HG02970 (cell line): ENCODE data around the gene PCSK9.
"Not testable (repeated sequence)": the region's sequence is repeated elsewhere in the genome, so short reads cannot be mapped to it uniquely, and the experiment has no call there.

Source experiments
- ATAC-seq: cut with Tn5 transposase; IDR thresholded peaks from one replicate; pipeline ENCODE4 v1.9.1; 2021; ENCODE audit warnings: mild to moderate bottlenecking, moderate library complexity, moderate number of reproducible peaks; ENCODE audit not compliant: unreplicated experiment, low FRiP score

Gene PCSK9

DNA sequence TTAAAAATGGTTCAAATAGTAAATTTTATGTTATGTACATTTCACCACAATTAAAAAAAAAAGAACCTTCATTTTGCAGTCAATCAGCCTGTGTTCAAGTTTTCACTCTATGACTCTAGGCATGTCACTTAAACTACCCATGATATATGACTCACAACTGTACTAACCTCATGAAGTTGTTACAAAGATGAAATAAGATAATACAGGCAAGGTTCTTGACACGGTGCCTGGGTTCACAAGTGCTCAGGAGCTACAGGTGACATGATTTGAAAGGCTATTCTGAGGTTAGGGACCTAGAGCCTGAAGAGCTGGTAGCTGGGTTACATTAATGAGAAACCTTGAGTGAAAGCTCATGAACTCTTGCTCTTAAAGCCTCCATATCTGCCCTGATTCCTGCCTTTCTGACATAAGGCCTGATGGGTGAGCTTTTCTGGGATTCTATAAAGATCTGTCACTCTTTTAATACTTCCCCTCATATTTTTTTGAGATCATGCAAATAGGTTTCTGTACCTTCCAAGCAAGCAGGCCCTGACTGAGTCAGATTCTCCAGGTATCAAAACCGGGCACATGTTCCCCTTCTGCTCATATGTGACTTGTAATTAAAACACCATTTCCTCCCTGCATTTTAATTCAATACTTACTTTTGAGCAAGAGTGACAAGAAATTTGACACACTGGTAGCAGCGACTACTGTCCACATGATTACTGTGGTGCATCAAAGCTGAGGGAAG is 34.0 kb downstream of the PCSK9 start:
- ATAC-seq: no peak

DNA sequence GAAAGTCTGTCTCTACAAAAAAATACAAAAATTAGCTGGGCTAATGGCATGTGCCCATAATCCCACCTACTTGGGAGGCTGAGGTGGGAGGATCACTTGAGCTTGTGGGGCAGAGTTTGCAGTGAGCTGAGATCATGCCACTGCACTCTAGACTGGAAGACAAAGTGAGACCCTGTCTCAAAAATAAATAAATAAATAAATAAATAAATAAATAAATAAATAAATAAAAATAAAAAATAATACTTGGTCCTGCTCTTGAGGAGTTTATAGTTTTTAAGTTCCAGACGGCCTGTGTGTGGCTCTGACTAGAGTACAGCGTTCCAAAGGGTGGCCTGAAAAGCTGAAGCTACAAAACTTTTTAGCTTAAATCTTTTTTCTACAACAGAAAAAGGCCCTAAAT is 35.1 kb downstream of the PCSK9 start:
- ATAC-seq: no peak

DNA sequence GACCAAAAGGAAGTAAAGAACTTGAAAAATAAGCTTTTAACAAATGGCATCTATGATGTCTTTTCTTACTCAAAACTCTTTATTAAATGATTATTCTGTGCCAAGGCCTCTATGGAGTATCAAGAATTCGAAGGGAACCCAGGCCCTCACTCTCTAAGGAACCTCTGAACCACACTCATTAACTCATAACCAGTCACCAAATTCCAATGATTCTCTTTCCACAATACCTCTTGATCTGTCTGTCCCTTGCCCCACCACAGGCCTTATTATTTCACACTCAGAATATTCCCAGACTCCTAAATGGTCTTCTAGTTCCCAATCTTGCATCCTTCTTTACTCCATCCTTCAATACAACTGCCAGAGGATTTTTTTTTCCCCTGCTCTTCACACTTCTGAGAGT is 37.0 kb downstream of the PCSK9 start:
- ATAC-seq: no peak

DNA sequence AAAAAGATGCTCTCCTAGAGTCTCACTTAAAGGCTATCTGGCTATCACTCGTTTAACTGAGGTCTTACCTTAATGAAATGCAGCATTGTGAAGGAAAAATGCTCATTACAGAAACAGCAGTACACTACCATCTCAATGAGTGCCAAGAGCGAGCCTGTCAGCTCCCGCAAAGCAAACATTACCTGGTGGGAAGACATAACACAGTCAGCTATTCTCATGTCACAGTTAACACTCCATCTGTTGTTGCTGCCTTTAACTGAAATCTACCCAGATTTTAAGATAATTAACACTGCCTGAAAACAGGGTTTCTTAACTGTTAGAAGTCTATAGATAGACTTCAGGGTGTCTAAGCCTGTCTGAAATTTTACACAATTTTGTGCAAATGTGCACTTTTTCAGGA is 39.1 kb downstream of the PCSK9 start:
- ATAC-seq: no peak

DNA sequence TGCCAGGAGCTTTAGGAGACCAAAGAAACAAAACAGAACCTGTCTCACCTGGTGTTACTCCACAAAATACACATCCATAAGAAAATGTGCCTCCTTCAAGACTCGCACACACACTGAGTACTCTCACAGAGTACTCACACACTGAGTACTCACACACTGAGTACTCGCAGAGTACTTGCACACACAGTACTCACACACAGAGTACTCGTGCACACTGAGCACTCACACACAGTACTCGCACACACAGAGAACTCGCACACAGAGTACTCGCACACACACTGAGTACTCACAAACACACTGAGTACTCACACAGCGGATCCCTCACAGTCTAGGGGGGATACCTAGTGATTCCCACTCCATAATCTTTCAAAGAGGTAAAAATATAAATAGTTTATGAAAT is 40.3 kb downstream of the PCSK9 start:
- no peak for ATAC-seq

DNA sequence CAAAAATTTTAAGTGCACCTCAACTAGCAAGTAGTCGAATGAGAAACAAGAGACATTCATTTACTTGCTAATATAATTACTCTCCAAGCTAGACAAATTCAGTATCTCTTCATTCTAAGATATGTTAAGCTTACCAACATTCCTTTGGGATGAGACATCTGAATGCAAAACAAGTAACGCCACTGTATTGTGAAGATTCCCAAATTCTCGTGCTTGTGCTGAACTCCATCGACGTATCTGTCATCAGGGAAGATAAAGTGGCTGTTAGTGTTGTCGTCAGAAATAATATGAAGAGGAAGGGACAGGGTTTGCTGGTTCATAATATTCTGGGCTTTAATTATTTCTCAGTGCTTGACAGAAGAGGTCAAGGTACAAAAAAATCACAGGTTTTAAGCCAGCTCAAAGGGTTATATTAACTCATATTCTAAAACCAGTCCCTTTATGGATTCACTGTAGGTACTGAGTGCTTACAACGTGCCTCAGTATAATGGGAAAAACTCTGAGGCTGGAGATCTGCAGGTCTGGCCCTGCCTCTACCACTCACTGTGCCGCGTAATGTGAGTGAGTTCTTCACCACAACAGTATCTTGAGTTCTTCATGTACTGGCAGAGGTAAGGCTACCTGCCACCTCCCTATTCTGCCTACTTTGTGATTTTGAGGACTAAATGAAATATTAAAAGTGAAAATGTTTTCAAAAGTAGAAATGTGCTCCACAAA is 42.0 kb downstream of the PCSK9 start:
- ATAC-seq: no peak

DNA sequence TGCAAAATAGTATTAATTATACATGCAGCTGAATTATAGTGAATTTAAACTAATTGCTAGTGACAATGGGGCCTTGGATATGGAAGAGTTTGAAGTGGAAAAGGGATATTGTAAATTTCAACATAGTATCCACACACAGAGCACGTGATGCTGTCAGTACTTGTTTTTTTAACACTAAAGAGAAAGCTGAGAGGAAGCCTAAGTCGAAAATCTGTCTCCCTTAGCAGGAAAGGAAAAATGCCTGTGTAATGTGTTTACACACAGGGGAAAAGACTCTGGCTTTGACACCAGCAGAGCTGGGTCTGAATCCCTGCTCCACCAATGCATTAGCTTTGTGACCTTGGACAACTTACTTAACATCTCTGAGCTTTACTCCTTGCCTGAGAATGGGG is 42.6 kb downstream of the PCSK9 start:
- no peak for ATAC-seq

DNA sequence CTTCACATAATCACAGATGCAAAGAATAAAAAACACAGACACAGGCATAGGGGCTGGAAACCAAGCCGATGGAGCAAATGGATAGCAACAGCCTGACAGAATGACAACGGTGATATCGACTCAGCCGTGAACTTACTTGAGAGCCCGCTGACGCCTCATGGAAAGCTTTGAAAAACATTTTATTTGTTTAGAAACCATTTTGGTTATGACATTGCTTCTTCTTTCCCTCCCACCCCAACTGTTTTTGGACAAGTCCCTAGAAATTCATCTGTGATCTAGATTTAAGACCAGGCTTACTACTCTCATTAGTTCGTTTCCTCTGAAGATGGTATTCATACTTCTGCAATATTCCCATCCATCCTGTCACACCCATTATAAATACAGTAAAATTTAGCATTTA is 44.9 kb downstream of the PCSK9 start:
- ATAC-seq: no peak

DNA sequence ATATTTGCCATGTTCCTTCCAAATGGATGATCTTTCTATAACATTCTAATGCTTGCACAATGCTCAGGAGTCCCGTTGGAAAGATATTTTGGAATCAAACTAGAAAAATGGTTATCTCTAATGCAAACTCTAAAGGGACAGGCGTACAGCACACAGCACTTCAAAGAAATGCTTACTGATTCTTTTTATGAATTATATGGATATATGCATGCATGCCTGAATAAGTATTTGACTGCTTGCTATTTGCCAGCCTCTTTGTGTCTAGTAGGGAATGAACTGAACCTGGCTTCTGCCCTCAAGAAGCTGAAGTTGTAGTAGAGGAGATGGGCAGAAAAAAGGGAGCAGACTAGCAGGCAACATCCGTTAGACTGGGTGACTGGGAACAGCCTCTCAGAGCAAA is 48.1 kb downstream of the PCSK9 start:
- no peak for ATAC-seq

DNA sequence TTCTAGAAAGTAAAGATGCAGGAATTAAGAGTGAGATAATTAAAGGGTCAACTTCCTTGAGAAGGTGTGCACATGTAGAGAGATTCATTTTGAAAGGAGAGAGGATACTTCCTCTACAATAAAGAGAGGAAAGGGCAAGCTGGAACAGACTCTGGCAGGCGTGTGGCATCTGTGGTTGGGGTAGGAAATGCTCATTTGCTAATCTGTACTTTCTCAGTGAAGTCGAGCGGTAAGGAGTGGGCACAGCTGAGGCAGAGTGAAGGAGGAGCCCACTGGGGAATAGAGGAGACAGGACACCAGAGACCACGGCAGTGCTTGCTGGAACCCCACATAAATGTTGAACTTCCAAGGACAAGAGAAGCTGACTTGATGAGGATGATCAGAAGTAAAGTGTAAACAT is 49.1 kb downstream of the PCSK9 start:
- no peak for ATAC-seq

DNA sequence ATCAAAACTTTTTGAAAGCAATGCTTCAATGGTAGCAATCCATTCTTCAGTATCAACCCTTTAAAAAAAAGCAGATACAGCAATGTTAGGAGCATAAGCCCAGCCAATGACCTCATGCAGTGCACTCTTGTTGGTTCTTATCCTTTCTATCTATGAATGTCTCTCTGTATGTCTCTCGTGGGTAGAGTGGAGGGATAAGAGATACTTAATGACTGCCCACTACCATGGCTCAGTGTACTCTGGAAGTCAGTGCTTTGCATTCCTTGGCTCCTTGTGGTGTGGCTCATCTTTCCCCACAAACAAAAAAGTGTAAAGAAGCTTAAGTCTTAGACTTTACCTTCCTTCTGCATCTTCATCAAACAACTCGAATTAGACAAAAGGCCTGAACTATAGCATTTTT is 50.3 kb downstream of the PCSK9 start:
- ATAC-seq: no peak

DNA sequence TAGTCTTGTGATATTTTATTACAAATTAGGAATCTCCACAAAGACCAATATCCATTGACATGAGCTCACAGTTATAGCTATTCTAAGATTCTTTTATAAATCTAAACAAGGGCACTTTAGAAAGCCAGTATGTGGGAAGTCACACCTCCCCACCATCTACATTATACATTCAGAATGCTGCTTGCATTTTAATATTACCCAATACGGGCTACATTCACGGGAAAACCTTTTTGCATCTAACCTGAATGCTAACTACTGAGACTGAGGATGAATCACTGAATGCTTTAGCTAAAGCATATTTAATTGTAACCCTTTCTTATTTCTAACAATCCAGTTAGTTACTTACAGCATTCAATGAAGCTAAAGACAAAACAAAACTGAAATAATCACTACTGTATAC is 53.1 kb downstream of the PCSK9 start:
- no peak for ATAC-seq

DNA sequence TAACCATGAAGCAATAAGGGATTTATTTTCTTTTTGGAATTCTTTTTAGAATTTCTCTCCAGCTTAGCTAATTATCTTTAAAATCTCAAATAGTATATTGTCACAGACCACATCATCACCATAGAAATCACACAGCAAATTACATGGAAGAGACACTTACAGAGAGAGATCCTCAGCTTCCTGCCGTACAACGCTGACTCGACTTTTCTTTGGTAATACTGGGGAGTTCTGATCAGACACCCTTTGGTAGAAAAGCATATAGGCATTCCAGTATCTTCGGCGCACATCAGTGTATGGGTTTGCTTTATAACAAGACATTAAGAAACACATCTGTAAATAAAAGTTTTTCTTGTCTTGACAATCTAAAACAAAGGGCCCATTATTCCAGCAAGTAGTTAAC is 55.7 kb downstream of the PCSK9 start:
- ATAC-seq: no peak

DNA sequence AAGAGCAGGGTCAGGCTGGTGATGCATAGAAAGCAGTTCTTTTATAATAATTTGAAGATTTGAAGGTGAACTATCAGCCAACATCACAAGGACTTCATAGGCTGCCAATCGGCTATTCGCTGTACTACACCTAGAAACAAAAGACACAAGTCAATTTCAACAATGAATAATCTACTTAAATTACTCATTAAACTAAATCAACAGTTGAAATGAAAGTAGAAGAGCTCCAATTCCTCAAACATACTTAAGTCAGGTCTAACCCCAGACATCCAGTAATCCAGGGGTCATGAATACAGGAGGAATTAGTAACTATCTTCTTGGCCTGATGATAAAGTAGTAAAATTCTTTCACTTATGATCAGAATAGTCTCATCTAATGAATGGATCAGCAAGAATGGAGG is 64.5 kb downstream of the PCSK9 start:
- no peak for ATAC-seq

DNA sequence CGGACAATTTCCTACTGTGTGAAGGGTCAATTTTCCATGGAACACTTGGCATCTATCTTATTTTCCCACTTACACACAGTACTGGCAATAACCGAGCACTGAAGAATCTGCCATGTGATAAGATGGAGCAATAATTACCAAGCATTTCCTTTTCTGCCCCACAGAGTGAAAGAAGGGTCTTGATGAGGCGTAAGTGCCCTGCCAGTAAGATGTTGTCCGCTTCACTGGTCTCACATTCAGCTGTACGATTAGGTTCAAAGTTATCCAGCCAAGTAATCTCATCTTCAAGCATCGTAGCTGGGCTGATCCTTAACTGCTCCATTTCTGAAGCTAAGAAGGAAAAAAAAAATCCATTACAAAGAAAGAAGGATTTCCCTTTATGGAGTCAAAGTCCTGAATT is 67.8 kb downstream of the PCSK9 start:
- no peak for ATAC-seq

DNA sequence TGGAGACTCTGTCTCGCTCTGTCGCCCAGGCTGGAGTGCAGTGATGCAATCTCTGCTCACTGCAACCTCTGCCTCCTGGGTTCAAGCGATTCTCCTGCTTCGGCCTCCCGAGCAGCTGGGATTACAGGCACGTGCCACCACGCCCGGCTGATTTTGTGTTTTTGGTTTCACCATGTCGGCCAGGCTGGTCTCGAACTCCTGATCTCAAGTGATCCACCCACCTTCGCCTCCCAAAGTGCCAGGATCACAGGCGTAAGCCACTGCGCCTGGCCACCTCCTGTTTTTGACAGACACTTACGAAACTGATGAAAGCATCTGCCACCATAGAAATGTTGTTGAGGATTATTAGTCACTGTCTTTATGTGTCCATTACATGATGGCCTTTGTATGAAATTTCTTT is 69.7 kb downstream of the PCSK9 start:
- not testable (repeated sequence) for ATAC-seq
